ENCODE measurements around the gene KIAA1217.
"Not testable (repeated sequence)": the region's sequence is repeated elsewhere in the genome, so short reads cannot be mapped to it uniquely, and the experiment has no call there.

Gene KIAA1217

GRCh38 chr10:24442234-24442633 is 233.3 kb downstream of the KIAA1217 start:
- DNase-seq (ENCODE audit: low spot score): no peak

- DNase-seq (ENCODE audit: low spot score): not testable (repeated sequence)
Measured at GRCh38 chr10:24442641-24443174, 233.8 kb downstream of the KIAA1217 start.

- no peak for DNase-seq (ENCODE audit: low spot score)
Measured at GRCh38 chr10:24444337-24444736, 235.4 kb downstream of the KIAA1217 start.

GRCh38 chr10:24445958-24446357 is 237.0 kb downstream of the KIAA1217 start:
- DNase-seq (ENCODE audit: low spot score): not testable (repeated sequence)

GRCh38 chr10:24446739-24447138 is 237.8 kb downstream of the KIAA1217 start:
- DNase-seq (ENCODE audit: low spot score): no peak

GRCh38 chr10:24448351-24448999 is 239.5 kb downstream of the KIAA1217 start:
- no peak for DNase-seq (ENCODE audit: low spot score)

- no peak for DNase-seq (ENCODE audit: low spot score)
Measured at GRCh38 chr10:24449321-24449740, 240.4 kb downstream of the KIAA1217 start.

GRCh38 chr10:24449769-24450310 is 240.9 kb downstream of the KIAA1217 start:
- DNase-seq (ENCODE audit: low spot score): no peak

- no peak for DNase-seq (ENCODE audit: low spot score)
Measured at GRCh38 chr10:24451325-24451820, 242.4 kb downstream of the KIAA1217 start.

- DNase-seq (ENCODE audit: low spot score): no peak
Measured at GRCh38 chr10:24452030-24452429, 243.1 kb downstream of the KIAA1217 start.

- DNase-seq (ENCODE audit: low spot score): no peak
Measured at GRCh38 chr10:24453404-24453830, 244.5 kb downstream of the KIAA1217 start.

GRCh38 chr10:24453973-24454372 is 245.0 kb downstream of the KIAA1217 start:
- DNase-seq (ENCODE audit: low spot score): no peak

- DNase-seq (ENCODE audit: low spot score): no peak
Measured at GRCh38 chr10:24455447-24455846, 246.5 kb downstream of the KIAA1217 start.

GRCh38 chr10:24456322-24456721 is 247.4 kb downstream of the KIAA1217 start:
- no peak for DNase-seq (ENCODE audit: low spot score)

- DNase-seq (ENCODE audit: low spot score): no peak
Measured at GRCh38 chr10:24457661-24458318, 248.9 kb downstream of the KIAA1217 start.

GRCh38 chr10:24459836-24460235 is 250.9 kb downstream of the KIAA1217 start:
- DNase-seq (ENCODE audit: low spot score): no peak

GRCh38 chr10:24462291-24462813 is 253.4 kb downstream of the KIAA1217 start:
- DNase-seq (ENCODE audit: low spot score): no peak

- DNase-seq (ENCODE audit: low spot score): no peak
Measured at GRCh38 chr10:24462889-24463552, 254.1 kb downstream of the KIAA1217 start.

- no peak for DNase-seq (ENCODE audit: low spot score)
Measured at GRCh38 chr10:24463611-24464426, 254.9 kb downstream of the KIAA1217 start.

- no peak for DNase-seq (ENCODE audit: low spot score)
Measured at GRCh38 chr10:24465124-24465874, 256.4 kb downstream of the KIAA1217 start.

Data from CD4-positive, alpha-beta T cell treated with Interleukin-15 for 4 hours (primary cell).